Ishikawa (cell line): ENCODE measurements around the gene KLRC1.

Experiments
- CEBPB ChIP-seq: IDR thresholded peaks from 2 replicates; pipeline ENCODE4 v1.6.1; 2012
- EP300 ChIP-seq: IDR thresholded peaks from 2 replicates; pipeline ENCODE4 v1.6.1; 2012; ENCODE audit warnings: borderline replicate concordance
- NFIC ChIP-seq: IDR thresholded peaks from 2 replicates; pipeline ENCODE4 v1.6.1; 2012
- RAD21 ChIP-seq: IDR thresholded peaks from 2 replicates; pipeline ENCODE4 v1.6.1; 2012; ENCODE audit warnings: low read depth
- TAF1 ChIP-seq: IDR thresholded peaks from 2 replicates; pipeline ENCODE4 v1.6.1; 2012; ENCODE audit warnings: low read depth, mild to moderate bottlenecking
- TEAD4 ChIP-seq: IDR thresholded peaks from 2 replicates; pipeline ENCODE4 v1.6.1; 2012
- USF1 ChIP-seq: IDR thresholded peaks from 2 replicates; pipeline ENCODE4 v1.6.1; 2012
- YY1 ChIP-seq: IDR thresholded peaks from 2 replicates; pipeline ENCODE4 v1.6.1; 2012; ENCODE audit warnings: low read depth
- ZBTB7A ChIP-seq: IDR thresholded peaks from 2 replicates; pipeline ENCODE4 v1.6.1; 2012; ENCODE audit warnings: low read depth

GRCh38 chr12:10405294-10405693, 47.9 kb downstream of the KLRC1 start:
- TF ChIP-seq TEAD4 (no peak), TAF1 (no peak), YY1 (no peak), EP300 (no peak), CEBPB (no peak), ZBTB7A (no peak), USF1 (no peak), NFIC (no peak), RAD21 (no peak)
